Testis (tissue), 2 donors: ENCODE data around the gene EP400.

Experiments used
- POLR2A ChIP-seq: fragments of 450-650 bp; IDR thresholded peaks from one replicate; pipeline ENCODE4 v1.6.1; 2017; ENCODE audit warnings: antibody characterized with exemption, mild to moderate bottlenecking, moderate library complexity
- TF ChIP-seq, protein P1 (sequence below), 3 experiments: fragments of 450-650 bp in 2 of 3; fragments of 200-600 bp in 1 of 3; sonication (generic) in 1 of 3; IDR thresholded peaks; one replicate each; pipeline ENCODE4 v1.5.1; 2016 to 2019; ENCODE audit warnings: antibody characterized with exemption in 3 of 3, mild to moderate bottlenecking in 2 of 3, moderate library complexity in 1 of 3

- TF ChIP-seq, protein P1, sequence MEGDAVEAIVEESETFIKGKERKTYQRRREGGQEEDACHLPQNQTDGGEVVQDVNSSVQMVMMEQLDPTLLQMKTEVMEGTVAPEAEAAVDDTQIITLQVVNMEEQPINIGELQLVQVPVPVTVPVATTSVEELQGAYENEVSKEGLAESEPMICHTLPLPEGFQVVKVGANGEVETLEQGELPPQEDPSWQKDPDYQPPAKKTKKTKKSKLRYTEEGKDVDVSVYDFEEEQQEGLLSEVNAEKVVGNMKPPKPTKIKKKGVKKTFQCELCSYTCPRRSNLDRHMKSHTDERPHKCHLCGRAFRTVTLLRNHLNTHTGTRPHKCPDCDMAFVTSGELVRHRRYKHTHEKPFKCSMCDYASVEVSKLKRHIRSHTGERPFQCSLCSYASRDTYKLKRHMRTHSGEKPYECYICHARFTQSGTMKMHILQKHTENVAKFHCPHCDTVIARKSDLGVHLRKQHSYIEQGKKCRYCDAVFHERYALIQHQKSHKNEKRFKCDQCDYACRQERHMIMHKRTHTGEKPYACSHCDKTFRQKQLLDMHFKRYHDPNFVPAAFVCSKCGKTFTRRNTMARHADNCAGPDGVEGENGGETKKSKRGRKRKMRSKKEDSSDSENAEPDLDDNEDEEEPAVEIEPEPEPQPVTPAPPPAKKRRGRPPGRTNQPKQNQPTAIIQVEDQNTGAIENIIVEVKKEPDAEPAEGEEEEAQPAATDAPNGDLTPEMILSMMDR (IDR thresholded peaks at IDR 0.05) = no peak
- TF ChIP-seq POLR2A = no peak
These were observed 30.5 kb downstream of the EP400 start for GRCh38 chr12:131980263-131980662.
